NCI-H2171 treated with DMSO at 0.1 percent for 48 hours (cell line): Measurements from ENCODE around the gene FDPS.

Experiments
- DNase-seq: peaks from one replicate; lab custom pipeline; 2025; lab: John Stamatoyannopoulos, UW

FDPS gene

DNA sequence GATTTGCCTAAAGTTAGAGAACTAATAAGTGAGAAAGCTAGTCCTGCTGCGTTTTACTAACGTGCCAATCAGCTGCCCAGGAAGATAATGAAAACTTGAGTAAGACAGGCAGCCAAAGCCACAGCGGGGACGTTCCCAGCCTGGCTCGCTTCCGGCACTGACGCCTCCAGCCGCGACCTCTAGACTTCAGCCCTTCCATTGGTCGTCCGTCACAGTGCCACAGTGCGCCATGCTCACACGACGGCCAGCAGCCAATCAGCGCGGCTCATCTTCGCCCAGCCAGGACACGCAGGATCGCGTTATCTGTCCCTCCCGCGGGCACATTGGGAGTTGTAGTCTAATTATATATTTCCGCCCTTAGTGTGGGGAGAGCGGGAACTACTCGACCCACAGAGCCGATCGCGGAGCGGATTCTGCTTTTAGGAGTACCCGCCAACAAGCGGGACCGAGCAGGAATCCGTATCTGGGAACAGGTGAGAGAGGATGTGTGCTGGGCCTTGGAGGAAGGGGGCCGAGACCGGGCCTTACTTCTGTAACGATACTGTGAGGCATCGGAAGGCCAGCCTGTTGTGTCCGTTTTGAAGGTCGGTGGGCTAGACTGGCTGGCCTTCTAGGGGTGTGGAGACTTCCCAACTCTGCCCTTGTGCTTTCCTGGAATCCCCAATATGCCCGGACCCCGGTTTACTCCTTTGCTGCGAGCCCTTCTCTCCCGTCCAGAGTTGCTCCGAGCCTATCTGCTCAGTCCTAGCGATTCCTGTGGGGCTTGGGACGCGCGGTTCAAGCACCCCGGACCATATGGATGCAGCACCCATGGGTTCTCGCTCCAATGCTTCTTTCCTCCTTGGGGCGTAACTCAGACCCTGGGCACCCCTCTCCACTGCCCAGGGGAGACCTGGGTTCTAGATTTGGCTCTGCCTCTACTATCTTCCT is at the start of gene FDPS:
TSS of gene FDPS (plus strand) at position 374 of the 930 bp plus-strand sequence. CDS start 924 bp downstream, outside the sequence.
- peak; percentile 99 for DNase-seq

- no peak for DNase-seq
These were observed 48.4 kb upstream of the FDPS start for GRCh38 chr1:155260276-155260675.

- no peak for DNase-seq
These were observed 47.2 kb upstream of the FDPS start for GRCh38 chr1:155261493-155261851.

- peak; percentile 97 for DNase-seq
These were observed 46.6 kb upstream of the FDPS start, which contains the start of gene SCAMP3 for GRCh38 chr1:155261852-155262673. Gene SCAMP3 (minus strand): TSS chr1:155262360. CDS start chr1:155262151, 209 bp downstream.

DNA sequence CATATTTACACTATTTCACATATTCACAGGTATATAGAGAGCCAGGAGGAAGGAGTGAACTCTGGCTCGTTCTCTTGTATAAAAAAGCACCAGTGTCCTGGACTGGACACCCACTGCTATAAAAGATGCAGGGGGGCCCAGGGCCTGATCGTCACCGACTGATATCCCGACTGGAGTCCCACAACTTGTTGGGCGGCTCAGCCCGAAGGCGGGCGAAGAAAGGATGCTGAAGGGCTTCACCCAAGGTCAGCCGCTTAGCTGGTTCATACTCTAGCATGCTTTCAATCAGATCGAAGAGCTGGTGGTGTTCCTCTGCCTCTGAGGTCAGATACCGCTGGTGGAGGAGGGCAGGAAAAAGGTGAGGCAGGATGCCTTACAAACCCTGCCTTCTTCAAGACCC is 45.6 kb upstream of the FDPS start:
- no peak for DNase-seq

- DNase-seq: no peak
These were observed 42.1 kb upstream of the FDPS start for GRCh38 chr1:155266553-155266952.

- DNase-seq: no peak
These were observed 41.3 kb upstream of the FDPS start for GRCh38 chr1:155267373-155267772.

DNA sequence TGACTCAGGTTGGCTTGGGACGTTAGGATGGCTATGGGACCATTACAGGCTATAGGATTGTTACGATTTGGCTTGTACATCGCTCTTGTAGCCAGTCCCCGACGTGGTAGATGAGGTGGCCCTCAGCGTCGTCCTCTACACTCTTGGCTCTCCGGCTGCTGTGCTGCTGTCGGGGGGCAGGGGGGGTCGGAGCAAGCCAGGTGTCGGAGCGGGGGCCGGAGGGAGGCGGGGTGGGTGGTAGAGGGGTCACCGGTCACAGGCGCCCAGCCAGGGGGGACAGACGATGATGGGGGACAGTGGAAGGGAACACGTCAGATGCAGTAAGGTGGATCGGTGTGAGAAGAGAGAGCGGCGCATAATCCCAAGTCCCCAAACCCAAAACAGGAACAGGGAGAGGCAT is 40.0 kb upstream of the FDPS start:
- DNase-seq: no peak

- no peak for DNase-seq
These were observed 39.3 kb upstream of the FDPS start for GRCh38 chr1:155269381-155269780.

GRCh38 chr1:155272466-155273342 is 36.0 kb upstream of the FDPS start:
- DNase-seq: peak; percentile 77

DNA sequence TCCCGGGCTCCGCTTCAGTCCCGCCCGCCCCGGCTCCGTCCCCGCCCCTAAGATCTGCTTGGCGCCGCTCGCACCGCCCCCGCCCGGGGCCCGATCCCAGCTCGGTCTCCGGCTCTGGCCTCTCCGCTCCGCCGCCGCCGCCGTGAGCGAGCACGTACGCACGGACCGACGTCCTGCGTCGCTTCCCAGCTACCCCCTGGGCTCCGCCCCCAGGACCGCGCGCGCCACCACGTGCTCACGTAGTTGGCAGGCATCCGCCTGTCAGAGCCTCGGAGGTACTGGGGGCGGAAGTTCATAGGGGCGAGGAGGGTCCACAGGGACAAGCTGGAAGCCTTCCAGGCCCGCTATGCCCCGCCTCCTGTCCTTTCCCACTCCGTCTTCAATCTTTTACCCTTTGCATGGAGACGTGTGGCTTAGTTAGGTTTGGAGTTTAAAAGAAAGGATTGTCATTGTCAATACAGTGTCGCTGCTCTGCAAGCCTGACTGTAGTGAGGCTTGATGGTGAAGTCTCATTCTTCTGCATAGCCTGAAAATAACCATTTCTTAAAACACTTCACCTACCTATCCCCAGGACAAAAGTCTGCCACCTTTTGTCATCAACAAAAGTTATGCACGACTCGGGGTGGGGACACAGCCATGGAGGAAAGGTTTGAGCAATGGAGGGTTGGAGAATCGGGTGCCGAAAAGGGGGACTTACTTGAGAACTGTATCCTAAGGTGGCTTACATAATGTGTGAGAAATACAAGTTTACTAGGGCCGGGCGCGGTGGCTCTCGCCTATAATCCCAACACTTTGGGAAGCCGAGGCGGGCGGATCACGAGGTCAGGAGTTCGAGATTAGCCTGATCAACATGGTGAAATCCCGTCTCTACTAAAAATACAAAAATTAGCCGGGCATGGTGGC is 35.1 kb upstream of the FDPS start, which contains the start of gene CLK2:
TSS of gene CLK2 (minus strand) at position 162 of the 903 bp plus-strand sequence. CDS start 2,527 bp downstream, outside the sequence.
- DNase-seq: peak; percentile 96

GRCh38 chr1:155277070-155277901 is 31.4 kb upstream of the FDPS start, which contains the start of gene HCN3:
Gene HCN3 (plus strand): TSS chr1:155277463. CDS start chr1:155277591, 128 bp downstream.
- peak; percentile 98 for DNase-seq

DNA sequence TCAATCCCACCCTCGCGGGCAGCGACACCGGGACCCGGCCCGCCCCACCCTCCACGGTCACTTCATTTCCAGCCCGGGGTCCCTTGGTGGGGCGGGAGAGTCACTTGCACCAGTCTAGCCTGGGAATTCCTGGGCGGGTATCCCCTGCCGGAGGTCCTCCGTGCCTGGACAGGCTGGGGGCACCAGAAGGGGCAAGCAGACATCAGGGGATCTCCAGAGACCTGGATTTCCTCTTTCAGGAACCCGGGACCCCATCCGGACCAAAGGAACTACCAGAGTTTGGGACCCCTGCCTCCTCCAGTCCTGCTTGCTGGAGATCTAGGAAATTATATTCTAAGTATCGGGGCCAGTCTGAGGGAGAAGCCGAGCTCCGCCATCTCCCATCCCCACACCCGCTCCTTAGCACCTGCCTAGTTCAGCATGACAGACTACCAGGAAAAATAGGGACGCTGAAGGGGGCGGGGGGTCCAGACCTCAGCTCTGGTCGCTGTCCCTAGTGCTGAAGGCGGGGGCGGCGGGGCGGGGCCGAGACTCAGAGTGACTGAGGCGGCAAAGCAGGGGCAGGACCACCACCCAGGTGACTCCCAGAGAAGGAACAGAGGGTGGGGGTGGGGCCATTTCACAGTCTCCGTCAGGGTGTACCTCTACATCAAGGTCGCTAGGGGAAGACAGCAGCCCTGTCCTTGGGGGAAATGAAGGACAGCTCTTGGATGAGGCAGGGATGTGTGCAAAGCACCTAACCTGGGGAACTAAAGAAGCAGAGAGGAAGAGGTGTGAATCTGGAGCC is 30.6 kb upstream of the FDPS start:
- DNase-seq: peak; percentile 85

DNA sequence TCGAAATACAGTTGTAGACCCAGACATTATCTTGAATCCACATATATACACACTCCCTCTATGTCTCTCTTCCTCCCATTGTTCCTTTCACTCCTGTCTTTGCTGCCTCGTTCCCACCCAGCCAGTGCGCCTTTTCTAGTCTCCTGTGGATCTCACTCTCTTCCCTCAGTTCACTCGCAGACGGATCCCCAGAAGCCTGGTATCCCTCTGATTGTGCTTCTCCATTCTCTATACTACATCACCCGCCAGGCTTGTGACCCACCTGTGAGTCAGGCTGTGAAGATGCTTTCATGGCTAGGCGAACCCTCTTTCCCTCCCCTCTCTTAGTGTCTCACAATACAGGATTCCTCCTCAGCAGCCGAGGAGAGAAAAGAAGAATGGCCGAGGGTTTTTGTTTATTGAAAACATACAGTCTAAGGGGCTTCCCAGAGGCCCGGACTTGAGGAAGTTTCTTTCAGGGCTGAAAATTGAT is 29.9 kb upstream of the FDPS start:
- DNase-seq: no peak

- DNase-seq: no peak
These were observed 29.4 kb upstream of the FDPS start for GRCh38 chr1:155279268-155279667.

GRCh38 chr1:155282488-155283091 is 26.1 kb upstream of the FDPS start:
- DNase-seq: no peak

- DNase-seq: no peak
These were observed 24.2 kb upstream of the FDPS start for GRCh38 chr1:155284476-155284875.

- DNase-seq: no peak
These were observed 23.6 kb upstream of the FDPS start for GRCh38 chr1:155285063-155285462.
